Ovary (tissue), 9 donors: Measurements from ENCODE around the gene CD74. TPM values are rescaled to one million over a fixed set of nuclear protein-coding genes. Genes with fewer than 3 reads are reported as not detected.
A peak's percentile ranks its signal among the peaks of the same experiment; 100 is the strongest.
"Not testable (repeated sequence)": the region's sequence is repeated elsewhere in the genome, so short reads cannot be mapped to it uniquely, and the experiment has no call there.

Source experiments
- DNase-seq, 5 donors: peaks; one replicate each; pipeline ENCODE4 v3.0.0-alpha.2; 2019 to 2020
- H3K27ac ChIP-seq, 2 donors: fragments of 200-600 bp; one replicate each; pipeline versions ENCODE4 v1.5.1 to v1.8.0; 2019 to 2022
- H3K27me3 ChIP-seq: fragments of 200-600 bp; one replicate; pipeline ENCODE4 v1.8.0; 2022
- H3K36me3 ChIP-seq: fragments of 200-600 bp; sonication (generic); one replicate; pipeline ENCODE4 v1.5.1; 2019
- H3K4me1 ChIP-seq: one replicate; pipeline ENCODE4 v1.8.1; 2013; ENCODE audit warnings: mild to moderate bottlenecking, moderate library complexity; ENCODE audit not compliant: insufficient read depth
- H3K4me3 ChIP-seq: fragments of 200-600 bp; sonication (generic); one replicate; pipeline ENCODE4 v1.5.1; 2017
- H3K9me3 ChIP-seq, 2 donors: fragments of 200-600 bp in 1 of 2; sonication (generic) in 1 of 2; one replicate each; pipeline versions ENCODE4 v1.5.1 to v1.8.1; 2013 to 2019; ENCODE audit warnings: mild to moderate bottlenecking in 1 of 2, moderate library complexity in 1 of 2
- CTCF ChIP-seq, 3 donors: fragments of 450-650 bp in 2 of 3; fragments of 200-600 bp in 1 of 3; IDR thresholded peaks; one replicate each; pipeline versions ENCODE4 v1.5.1 to v1.8.0; 2016 to 2022; ENCODE audit warnings: antibody characterized with exemption in 3 of 3, mild to moderate bottlenecking in 1 of 3
- EP300 ChIP-seq: sonication (generic); formaldehyde crosslinking; IDR thresholded peaks from one replicate; pipeline ENCODE4 v1.6.1; 2017; ENCODE audit warnings: antibody characterized with exemption
- POLR2A ChIP-seq: fragments of 450-650 bp; IDR thresholded peaks from one replicate; pipeline ENCODE4 v1.6.1; 2017; ENCODE audit warnings: antibody characterized with exemption, mild to moderate bottlenecking, moderate library complexity
- WGBS, 3 donors: extraction: QIAGEN DNeasy Blood & Tissue Kit in 1 of 3; methylation state at CpG; one replicate each; pipeline versions ENCODE4 v1.1.5 to v1.1.7; 2013 to 2017; 5-methylcytosine and 5-hydroxymethylcytosine counted together
- intact Hi-C, 4 donors: fragments of 100-400 bp; cut with DNase I; formaldehyde crosslinking; loops; one replicate each; pipeline versions ENCODE4 v1.11.0 to v1.15.1; 2022 to 2023
- polyA plus RNA-seq, 2 donors: library from polyadenylated mRNA; stranded (reverse); fragments of 200-250 nt in 1 of 2; fragments of 350-450 nt in 1 of 2; fragmentation: Illumina TruSeq in 1 of 2; extraction: RNeasy Lipid Tissue Mini Kit (QIAGEN cat#74804) in 1 of 2; gene quantifications; one replicate each; pipeline ENCODE4 v1.2.3, GENCODE V29; 2013 to 2014
- total RNA-seq, 7 donors: library from RNA; depleted of rRNA in 2 of 7; stranded (reverse); fragments of >200 nt in 2 of 7; fragmentation: NEBNext Ultra II Directional in 3 of 7; extraction: Animal tissue kit (Norgen Biotek cat#: 25700) in 3 of 7; gene quantifications; one replicate each; pipeline versions ENCODE4 v1.1.0 to v1.2.4, GENCODE V29; 2016 to 2023
- donor health status: DM: no; HTN: no; CAD: no; lungs with moderate emphysema.
- donor health status: DM: no; HTN: no; CAD: no.
- donor health status: Bipolar disorder and iron deficiency.
- donor health status: DM: yes; HTN: yes; CAD: no.
- donor health status: DM: no; HTN: no; CAD: no.
- donor health status: DM: yes; HTN: yes; CAD: no.

Gene CD74
- total and polyA plus RNA-seq, 9 donors = 96.9 to 1,292 (median 384) TPM

DNA sequence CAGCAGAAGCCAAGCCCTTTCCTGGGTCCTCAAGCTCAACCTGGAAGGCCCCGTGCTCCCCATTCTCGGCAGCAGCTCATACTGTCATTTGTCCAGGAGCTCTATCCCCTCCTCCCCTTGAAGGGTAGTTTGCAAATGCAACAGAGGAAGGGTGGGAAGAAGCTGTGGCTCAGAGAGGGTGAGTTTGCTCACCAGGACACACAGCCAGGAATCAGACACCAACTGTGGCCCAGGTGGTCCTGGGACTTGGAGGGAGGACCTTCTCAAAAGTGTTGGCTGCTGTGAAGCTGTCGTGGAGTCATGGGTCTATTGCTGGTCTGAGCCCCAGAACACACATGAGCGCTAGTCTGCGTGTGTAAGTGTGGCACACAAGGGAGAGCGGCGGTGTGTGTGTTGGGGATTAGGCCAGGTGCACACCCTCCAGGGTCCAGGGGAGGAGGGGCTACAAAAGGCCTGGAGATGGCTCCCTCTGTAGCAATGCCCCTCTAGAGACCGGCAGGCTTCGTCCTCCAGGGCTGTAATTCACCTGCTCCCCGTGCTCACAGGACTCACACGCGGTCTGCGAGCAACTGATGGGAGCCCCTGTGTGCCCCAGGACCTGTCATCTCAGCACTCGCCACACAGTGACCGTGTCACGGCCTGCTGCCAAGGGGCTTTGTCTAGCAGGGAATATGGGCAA is 45.0 kb upstream of the CD74 start:
- H3K4me3 ChIP-seq = no peak overlapping the region
- TF ChIP-seq EP300 (no peak), CTCF (IDR thresholded peaks at IDR 0.05) (no peak), POLR2A (no peak)
- H3K36me3 ChIP-seq = no peaks in the 10 kb centered on the region
- H3K4me1 ChIP-seq = peaks cover 2% of the 10 kb centered on the region
- no peak overlapping the region for H3K27ac ChIP-seq
- peak in 1 of 5 donors; percentile 40 for DNase-seq
- H3K27me3 ChIP-seq = no peaks in the 10 kb centered on the region
- 87 to 92% (median 91%) methylated on average over 16 of the region's 16 CpGs for WGBS, 3 donors
- intact Hi-C loops = loop anchor here in 3 of 4 donors (5.0 to 10.0 kb wide), 4 partner anchors 65 to 387 kb away; partner anchors contain the start of gene IRGM (in 2 of the 3)
- H3K9me3 ChIP-seq = no peaks in the 10 kb centered on the region

- Histone ChIP-seq H3K36me3 (no peaks in the 10 kb centered on the region), H3K4me1 (peaks cover 2% of the 10 kb centered on the region), H3K9me3 (no peaks in the 10 kb centered on the region), H3K27ac (no peak overlapping the region), H3K27me3 (no peaks in the 10 kb centered on the region), H3K4me3 (no peak overlapping the region)
- DNase-seq = no peak
- 72 to 77% (median 74%) methylated on average over 6 of the region's 6 CpGs for WGBS, 3 donors
- intact Hi-C loops = loop anchor here in 3 of 4 donors (5.0 to 10.0 kb wide), 4 partner anchors 65 to 388 kb away; partner anchors contain the start of gene IRGM (in 2 of the 3)
- TF ChIP-seq CTCF (IDR thresholded peaks at IDR 0.05) (no peak), POLR2A (no peak), EP300 (no peak)
These were observed 44.4 kb upstream of the CD74 start for GRCh38 chr5:150457121-150457520.

GRCh38 chr5:150454492-150455229 is 42.0 kb upstream of the CD74 start:
- no peak for DNase-seq
- no peaks in the 10 kb centered on the region for H3K4me1 ChIP-seq
- no peaks in the 10 kb centered on the region for H3K27me3 ChIP-seq
- H3K36me3 ChIP-seq = no peaks in the 10 kb centered on the region
- 77 to 83% (median 79%) methylated on average over 9 of the region's 9 CpGs for WGBS, 3 donors
- H3K9me3 ChIP-seq = no peaks in the 10 kb centered on the region
- H3K4me3 ChIP-seq = no peak overlapping the region
- TF ChIP-seq EP300 (no peak), POLR2A (no peak), CTCF (IDR thresholded peaks at IDR 0.05) (no peak)
- intact Hi-C loops = loop anchor here in 3 of 4 donors (5.0 to 10.0 kb wide), 4 partner anchors 68 to 390 kb away; partner anchors contain the start of gene IRGM (in 2 of the 3)
- H3K27ac ChIP-seq = no peak overlapping the region

DNA sequence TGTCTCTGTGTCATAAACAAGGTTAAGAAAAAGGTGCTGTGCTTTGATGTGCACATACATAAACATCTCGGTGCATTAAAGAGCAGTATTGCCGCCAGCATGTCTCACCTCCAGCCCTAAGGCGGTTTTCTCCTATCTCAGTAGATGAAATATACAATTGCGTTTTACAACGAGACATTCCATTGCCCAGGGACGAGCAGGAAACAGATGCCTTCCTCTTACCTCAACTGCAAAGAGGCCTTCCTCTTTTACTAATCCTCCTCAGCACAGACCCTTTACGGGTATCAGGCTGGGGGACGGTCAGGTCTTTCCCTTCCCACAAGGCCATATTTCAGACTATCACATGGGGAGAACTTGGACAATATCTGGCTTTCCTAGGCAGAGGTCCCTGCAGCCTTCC is 41.3 kb upstream of the CD74 start:
- not testable (repeated sequence) for DNase-seq, H3K27ac ChIP-seq, H3K4me3 ChIP-seq, H3K27me3 ChIP-seq, H3K36me3 ChIP-seq, H3K4me1 ChIP-seq, H3K9me3 ChIP-seq
- WGBS, 3 donors = 62 to 64% (median 62%) methylated on average over 8 of the region's 8 CpGs
- intact Hi-C loops = loop anchor here in 2 of 4 donors (10.0 kb wide), 1 partner anchor 391 kb away; the partner anchor contains the start of gene IRGM (in 2 of the 2)
